GM10248 (cell line): ENCODE data around the gene ENAH.

ENCODE experiments used
- CTCF ChIA-PET: fragments of 300-600 bp; sonication (Branson Sonifier 250); formaldehyde crosslinking; extraction: SDS; loops from one replicate; lab custom pipeline; 2021; ENCODE audit warnings: antibody characterized with exemption; lab: Yijun Ruan, JAX
- POLR2A ChIA-PET: fragments of 350-650 bp; sonication (Branson Sonifier 250); formaldehyde crosslinking; extraction: SDS; loops from one replicate; lab custom pipeline; 2020; ENCODE audit warnings: antibody characterized with exemption; lab: Yijun Ruan, JAX
- DNase-seq: peaks from one replicate; pipeline ENCODE4 v3.0.0; 2012; ENCODE audit errors: extremely low spot score
- CTCF ChIP-seq: IDR thresholded peaks from 2 replicates; pipeline ENCODE4 v1.5.1; 2012; ENCODE audit warnings: mild to moderate bottlenecking, low read depth; ENCODE audit errors: extremely low read depth, missing control alignments, control extremely low read depth

ENAH gene

GRCh38 chr1:225677350-225678124 lies 24.6 kb upstream of the ENAH start:
- CTCF ChIA-PET = interaction anchor here (1.6 kb wide), 1 partner anchor 14 kb away, joined by 4 read pairs; no protein-coding TSS in a partner anchor
- no peak for TF ChIP-seq CTCF
- POLR2A ChIA-PET = no interaction called here
- no peak for DNase-seq

GRCh38 chr1:225674381-225674780 lies 21.5 kb upstream of the ENAH start:
- ChIA-PET CTCF (no interaction called here), POLR2A (no interaction called here)
- DNase-seq = no peak
- TF ChIP-seq CTCF = no peak

DNA sequence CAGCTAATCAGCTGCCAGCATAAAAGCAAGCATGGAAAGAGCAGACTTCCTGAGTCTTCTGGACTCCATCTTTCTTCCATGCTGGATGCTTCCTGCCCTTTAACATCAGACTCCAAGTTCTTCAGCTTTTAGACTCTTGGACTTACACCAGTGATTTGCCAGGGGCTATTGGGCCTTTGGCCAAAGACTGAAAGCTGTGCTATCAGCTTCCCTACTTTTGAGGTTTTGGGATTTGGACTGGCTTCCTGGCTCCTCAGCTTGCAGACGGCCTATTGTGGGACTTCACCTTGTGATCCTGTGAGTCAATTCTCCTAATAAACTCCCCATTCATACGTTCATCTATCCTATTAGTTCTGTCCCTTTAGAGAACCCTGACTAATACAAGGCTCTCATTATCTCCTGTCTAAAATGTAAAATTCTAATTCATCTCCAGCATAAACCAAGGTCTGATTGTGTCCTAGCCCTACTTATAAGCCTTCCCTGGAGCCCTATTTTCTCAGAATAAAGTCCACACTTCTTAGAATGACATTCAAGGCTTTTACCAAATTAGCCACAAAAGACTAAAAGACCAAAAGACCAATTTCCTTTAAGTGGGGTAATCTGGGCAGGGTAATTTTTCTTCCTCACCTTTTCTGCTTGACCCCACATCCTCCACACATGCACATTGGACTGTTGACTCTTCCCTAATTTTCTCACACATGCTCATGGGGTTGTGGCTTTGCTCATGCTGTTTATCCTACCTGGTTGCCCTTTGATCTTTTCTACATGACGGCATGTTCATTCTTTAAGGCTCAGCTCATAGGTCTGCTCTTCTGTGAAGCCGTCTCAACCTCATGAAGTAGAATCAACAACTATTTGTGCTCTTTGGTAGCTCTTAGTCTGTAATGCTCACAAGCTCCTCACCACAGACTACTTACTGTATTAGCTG lies 18.1 kb upstream of the ENAH start:
- no peak for DNase-seq
- CTCF ChIA-PET = no interaction called here
- POLR2A ChIA-PET = interaction anchor here (0.6 kb wide), 1 partner anchor 114 kb away, joined by 4 read pairs; no protein-coding TSS in a partner anchor
- no peak for TF ChIP-seq CTCF

- POLR2A ChIA-PET = no interaction called here
- CTCF ChIA-PET = no interaction called here
- TF ChIP-seq CTCF = no peak
Measured at GRCh38 chr1:225670356-225670755, 17.4 kb upstream of the ENAH start.

DNA sequence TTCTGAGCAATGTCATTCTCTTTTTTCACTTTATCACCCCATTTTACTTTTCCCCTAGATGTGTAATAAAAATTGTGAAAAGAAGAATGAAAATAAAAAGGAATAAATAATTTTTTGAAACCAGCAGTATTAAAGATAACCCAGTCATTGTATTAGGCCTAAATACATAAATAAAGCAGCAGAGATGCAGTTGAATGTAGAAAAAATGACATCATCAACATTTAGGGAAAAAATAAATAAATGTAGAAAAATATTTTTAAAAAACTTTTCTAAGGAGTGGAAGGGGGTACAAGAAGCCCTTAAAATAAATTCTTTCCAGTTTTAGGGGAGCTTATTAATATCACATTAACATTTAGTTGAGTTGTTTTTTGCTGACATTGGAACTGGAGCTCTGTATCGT lies 15.3 kb upstream of the ENAH start:
- CTCF ChIA-PET = no interaction called here
- TF ChIP-seq CTCF = no peak
- DNase-seq = no peak
- POLR2A ChIA-PET = no interaction called here

More at GRCh38 chr1:225670356-225670755, 17.4 kb upstream of the ENAH start:
- no peak for DNase-seq

- ChIA-PET CTCF (interaction anchor here (1.0 kb wide), 1 partner anchor 60 kb away, joined by 3 read pairs; no protein-coding TSS in a partner anchor), POLR2A (no interaction called here)
- DNase-seq = no peak
- TF ChIP-seq CTCF = no peak
Measured at GRCh38 chr1:225667362-225667761, 14.4 kb upstream of the ENAH start.
